GM18508 (cell line): ENCODE results near the gene ZNF540.
"Not testable (repeated sequence)": the region's sequence is repeated elsewhere in the genome, so short reads cannot be mapped to it uniquely, and the experiment has no call there.

Experiments
- ATAC-seq: cut with Tn5 transposase; IDR thresholded peaks from one replicate; pipeline ENCODE4 v1.9.1; 2021; ENCODE audit warnings: moderate number of reproducible peaks; ENCODE audit not compliant: insufficient read depth, unreplicated experiment

Gene ZNF540

DNA sequence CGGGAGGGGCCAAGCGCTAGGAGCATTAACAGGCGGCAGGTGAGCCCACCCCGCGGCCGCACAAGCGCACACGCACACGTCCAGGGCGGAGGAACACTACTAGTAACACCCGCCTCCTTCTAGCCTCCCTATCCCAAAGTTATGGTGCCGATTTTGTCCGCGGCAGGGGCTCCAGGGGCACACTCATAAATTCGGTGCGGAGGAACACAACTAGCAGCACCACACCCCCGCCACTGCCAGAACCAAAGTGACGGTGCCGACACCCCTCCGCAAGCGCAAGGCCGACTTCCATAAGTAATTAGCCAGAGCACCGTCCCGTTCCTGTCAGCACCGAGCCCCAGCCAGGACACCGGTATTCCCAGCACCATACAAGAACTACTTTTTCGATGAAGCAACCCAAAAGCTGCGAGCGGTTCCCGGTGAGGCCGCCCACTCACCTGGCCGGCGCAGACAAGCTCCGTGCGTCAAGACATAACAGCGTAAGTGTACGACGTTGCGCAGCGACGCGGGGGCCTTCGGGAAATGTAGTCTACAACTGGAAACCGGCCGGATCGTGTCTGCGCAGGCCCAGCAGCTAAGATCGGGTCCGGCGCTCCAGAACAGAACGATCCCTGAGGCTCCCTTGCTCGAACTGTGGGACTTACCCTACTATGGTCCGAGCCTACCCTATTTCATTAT, at the start of gene ZNF540, which contains the start of gene ZNF571:
Gene ZNF540 (plus strand): TSS at position 573 of the 678 bp plus-strand sequence. CDS start 3,572 bp downstream, outside the sequence.
Gene ZNF571 (minus strand): TSS at position 489 of the 678 bp plus-strand sequence. CDS start 8,116 bp downstream, outside the sequence.
- peak; percentile 95 for ATAC-seq

DNA sequence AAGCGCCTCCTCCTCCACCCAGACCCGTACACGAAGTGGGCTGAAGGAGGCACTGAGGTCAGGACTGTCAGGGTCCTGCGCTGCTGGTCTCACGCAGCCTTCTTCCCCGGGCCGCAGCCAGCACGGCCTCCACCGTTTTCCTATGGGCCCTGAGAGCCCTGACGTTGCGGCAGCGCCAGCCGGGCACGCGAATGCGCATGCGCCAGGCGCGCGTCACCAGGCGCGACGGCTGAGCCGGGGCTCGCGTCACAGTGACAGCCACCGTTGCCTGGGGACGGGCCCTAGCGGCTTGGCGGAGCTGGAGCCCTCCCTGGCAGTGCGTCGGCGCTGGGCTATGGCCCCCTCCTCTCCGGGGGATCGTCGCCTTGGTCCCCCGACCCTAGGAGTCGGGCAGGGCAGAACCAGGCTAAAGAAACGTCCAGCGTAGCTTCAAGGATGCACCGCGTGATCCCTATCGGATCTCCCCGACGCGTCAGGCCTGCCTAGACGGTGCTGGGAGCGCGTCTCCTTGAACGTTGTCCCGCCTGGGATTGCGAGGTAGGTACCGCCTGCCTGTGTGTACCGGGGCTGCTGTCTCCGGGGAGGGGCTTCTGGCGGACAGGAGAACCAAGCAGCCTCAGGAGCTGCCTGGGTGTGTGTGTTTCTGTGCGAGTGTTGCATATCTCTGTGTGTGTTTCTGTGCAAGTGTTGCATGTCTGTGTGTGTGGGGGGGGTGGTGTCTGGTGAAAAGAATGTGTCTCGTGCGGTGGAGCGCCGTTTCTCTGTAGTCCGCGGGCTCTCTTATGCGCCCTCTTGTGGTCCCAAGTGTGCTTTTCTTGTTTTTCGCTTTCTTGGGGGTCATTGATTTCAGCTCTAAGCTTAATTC, 43.3 kb upstream of the ZNF540 start:
- no peak for ATAC-seq

DNA sequence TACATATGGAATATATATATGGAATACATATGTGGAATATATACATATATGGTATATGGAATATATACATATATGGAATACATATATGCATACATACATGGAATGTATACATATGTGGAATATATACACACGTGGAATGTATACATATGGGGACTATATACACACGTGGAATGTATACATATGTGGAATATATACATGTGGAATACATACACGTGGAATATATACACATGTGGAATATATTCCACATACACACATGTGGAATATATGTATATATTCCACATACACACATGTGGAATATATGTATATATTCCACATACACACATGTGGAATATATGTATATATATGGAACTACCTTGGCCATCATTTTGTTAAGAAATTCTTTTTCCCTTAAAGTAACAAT, 31.2 kb upstream of the ZNF540 start:
- no peak for ATAC-seq

DNA sequence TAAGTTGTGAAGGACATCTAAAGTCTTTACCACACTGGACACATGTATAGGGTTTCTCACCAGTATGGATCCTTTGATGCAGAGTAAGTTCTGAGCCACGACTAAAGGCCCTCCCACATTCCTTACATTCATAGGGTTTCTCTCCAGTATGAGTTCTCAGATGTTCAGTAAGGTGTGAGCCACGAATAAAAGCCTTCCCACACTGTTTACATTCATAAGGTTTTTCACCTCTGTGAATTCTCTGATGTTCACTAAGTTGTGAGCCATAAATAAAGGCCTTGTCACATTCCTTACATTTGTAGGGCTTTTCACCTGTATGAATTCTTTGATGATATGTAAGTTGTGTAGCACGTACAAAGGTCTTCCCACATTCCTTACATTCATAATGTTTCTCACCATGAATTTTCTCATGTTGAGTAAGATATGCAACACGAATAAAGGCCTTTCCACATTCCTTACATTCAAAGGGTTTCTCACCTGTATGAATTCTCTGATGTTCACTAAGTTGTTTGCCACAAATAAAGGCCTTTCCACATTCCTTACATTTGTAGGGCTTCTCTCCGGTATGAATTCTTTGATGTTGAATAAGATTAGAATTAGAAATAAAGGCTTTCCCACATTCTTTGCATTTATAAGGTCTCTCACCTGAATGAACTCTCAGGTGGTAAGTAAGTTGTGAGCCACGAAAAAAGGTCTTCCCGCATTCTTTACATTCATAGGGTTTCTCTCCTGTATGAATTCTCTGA, 29.9 kb upstream of the ZNF540 start:
- no peak for ATAC-seq

DNA sequence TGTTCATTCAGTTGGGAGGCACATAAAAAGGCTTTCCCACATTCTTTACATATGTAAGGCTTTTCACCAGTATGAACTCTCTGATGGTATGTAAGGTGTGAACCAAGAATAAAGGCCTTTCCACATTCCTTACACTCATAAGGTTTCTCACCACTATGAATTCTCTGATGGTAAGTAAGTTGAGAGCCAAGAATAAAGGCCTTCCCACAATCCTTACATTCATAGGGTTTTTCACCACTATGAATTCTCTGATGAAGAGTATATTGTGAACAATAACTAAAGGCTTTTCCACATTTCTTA, 29.4 kb upstream of the ZNF540 start:
- ATAC-seq = no peak

DNA sequence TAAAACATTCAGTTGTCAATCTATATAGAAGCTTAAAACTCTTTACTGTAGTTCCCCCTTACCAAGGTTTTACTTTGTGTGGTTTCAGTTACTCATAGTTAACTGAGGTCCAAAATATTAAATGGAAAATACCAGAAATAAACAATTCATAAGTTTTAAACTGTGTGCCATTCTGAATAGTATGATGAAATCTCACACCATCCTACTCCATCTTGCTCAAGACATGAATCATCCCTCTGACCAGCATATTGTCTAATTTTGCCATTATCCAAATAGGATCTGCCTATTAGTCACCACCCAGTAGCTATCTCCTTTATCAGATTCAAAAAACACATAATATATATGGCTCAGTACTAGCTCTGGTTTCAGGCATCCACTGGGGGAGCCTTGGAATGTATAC, 22.5 kb upstream of the ZNF540 start:
- no peak for ATAC-seq

DNA sequence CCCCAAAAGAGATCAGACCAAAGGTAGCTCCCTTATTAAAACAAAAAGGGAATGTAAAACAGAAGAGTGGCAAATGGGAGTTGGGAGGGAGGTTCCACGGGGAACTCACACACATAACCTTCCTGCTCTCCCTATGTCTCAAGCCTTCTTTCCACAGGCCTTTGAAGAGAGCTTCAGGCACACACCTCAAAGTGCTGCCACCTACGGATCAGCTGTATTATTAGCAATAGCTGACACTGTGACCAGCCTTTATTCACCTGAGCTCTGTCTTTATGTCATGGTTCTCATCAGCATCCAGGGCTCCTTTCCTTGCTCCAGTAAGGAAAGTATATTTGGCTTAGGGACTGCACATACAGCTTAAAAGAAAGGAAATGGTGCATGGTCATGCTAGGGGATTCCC, 11.3 kb upstream of the ZNF540 start:
- ATAC-seq = no peak

DNA sequence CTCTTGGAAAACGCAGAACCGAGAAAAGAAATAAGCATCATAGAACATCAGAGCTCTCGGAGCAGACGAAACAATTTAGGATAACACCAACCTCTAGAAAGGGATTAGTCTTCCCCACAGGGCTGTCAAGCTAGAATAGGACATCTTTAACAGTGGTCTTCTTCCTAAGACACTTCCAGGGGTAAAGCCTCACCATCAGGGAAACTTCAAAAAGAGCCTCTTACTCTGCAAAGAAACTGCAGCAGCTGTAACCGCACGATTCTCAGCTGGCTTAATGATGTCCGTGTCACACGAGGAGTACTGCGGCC, 726 bp upstream of the ZNF540 start:
- no peak for ATAC-seq

DNA sequence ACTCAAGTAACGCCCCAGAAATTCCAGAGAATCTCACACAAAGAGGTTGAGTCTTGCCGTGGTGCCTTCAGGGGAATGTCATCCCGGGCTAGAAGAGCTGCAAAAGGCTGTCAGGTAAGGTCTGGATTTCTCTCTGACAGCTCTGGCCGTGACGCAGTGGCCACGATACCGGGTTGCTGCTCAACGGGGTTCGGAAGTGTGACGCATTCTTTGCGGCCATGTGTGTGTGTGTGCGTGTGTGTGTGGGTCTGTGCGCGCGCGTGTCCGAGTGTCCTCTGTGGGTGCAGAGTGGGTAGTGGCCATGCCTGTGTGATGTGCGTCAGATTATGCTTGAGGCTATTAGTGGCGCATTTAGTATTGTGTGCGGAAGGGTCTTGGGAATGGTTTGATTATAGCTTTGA, 306 bp downstream of the ZNF540 start:
- peak; percentile 14 for ATAC-seq

DNA sequence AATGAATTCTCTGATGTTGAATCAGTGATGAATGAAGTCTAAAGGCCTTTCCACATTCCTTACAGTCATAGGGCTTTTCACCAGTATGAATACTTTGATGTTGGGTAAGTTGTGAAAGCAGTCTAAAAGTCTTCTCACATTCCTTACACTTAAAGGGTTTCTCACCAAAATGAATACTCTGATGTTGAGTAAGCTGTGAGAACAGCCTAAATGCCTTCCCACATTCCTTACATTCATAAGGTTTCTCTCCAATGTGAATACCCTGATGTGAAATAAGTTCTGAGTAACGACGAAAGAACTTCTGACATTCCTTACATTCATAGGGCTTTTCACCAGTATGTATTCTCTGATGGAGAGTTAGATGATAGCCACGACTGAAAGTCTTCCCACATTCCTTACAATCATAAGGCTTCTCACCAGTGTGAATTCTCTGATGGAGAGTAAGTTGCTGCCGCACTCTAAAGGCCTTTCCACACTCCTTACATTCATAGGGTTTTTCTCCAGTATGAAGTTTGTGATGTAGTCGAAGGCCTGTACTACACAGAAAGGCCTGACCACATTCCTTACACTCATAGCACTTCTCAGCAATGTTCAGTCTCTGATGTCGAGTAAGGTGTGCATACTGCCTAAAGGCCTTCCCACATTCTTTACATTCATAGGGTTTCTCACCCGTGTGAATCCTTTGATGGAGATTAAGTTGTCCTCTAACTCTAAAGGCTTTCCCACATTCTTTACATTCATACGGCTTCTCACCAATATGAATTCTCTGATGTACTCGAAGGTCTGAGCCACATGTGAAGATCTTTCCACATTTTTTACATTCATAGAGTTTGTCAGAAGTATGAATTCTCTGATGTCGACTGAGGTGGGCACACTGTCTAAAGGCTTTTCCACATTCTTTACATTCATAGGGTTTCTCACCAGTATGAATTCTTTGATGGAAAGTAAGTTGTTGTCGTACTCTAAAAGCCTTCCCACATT, 40.7 kb downstream of the ZNF540 start:
- no peak for ATAC-seq

DNA sequence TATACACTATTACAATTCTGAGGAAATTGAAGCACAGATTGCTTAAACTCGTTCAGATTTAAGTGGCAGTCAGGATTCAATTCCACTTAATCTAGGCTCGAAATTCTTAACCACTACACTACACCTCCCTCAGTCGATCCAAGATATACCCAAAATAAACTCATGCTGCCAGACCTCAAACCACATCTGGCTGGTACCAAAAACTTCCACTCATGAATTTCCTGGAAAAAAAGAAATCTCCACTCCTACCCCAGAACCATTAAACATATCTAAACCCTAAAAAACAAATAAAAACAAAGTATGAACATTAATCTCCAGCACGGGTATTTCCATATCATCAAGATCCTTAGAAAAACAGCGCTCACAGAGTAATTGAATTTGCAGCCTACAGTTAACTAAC, 59.4 kb downstream of the ZNF540 start:
- ATAC-seq = no peak

DNA sequence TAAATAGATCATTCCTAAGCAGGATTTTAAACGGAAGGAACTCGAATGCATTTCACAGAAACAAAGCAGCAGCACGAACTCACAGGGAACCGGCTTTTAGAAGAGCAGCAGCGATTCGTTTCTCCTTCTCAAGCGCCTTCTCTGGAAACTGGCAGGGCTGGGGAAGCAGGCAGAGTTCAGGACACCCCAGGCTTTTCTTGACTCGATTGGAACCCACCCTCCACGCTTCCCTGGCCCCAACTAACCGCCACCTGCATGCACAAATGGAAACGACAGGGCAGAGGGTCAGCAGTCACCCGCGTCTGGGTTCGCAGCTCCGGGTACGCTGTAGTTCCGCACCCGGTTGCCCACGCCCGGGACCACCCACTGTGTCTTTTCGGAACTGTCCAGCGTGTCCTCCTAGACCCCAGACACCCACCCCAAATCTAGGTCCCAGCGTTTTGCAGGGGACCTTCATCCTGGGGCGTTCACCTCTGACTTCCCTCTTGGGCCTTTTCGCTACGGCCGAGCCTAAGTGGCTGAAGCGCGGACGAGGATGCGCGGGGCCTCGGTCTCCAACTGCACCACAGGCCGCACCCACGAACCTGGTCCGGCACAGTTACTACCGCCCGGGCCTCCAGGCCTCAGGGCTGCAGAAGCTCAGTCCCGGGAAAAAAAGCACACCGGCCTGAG, 60.1 kb downstream of the ZNF540 start:
- ATAC-seq = no peak

DNA sequence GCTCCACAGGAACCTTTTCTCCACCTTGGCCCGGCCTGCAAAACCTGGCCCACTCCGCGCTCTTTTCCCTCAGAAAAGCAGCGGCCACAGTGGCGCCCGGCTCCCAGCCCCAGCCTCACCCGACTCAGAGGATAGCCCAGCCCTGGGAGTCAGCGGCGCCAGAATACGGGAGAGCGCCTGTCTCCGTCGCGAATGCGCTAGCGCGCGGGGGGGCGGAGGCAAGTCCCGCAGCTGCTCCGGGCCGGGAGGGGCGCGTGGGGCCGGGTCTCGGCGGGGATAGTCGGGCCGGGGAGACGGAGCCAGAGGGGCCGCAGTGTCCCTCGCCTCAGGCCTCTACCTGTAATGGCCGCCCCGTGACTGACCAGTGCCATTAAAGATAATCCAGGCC, 60.6 kb downstream of the ZNF540 start, which contains the start of gene ZFP30:
Gene ZFP30 (minus strand): TSS at position 165 of the 388 bp plus-strand sequence. CDS start 7,643 bp downstream, outside the sequence.
- ATAC-seq = no peak

DNA sequence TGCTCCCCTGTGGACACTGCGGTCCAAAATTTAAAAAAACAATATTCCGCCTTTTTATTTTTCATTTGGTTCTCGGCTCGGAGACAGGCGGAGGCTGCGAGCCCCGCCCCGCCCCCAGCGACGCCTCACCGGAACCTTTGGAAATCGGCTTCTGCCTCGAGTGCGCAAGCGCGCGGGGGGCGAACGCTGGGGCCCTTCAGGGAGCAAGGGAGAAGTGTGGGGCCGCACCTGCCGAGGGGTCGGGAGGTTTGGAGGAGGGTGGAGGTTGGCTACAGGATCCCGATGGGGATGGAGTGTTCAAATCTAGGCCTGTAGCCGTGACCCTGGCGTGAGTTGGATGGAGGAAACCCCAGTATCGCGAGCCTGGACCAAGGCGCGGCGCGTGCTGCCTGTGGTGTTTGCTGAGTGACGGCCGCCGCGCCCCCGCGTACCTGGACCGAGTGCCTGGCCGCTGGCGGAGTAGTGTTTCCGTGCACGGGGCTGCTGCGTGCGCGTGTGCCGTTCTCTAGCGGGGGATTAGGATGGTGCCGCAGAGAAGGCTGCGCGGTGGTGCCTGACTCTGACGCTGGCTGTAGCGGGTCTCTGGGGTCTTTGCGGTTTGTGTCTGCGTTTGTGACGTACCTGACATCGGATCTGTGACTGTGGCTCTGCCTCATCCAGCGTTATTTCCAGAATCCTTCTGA, 61.2 kb downstream of the ZNF540 start:
- ATAC-seq = no peak

DNA sequence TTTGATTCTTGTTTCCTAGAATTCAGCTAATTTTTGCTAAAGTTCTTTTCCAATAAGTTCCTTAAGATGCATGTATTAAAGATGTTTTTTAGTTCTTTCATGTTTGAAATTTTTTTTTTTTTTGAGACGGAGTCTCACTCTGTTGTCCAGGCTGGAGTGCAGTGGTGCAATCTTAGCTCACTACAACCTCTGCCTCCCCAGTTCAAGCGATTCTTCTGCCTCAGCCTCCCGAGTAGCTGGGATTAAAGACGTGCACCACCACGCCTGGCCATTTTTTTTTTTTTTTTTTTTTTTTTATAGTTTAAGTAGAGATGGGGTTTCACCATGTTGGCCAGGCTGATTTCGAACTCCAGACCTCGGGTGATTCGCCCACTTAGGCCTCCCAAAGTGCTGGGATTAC, 62.5 kb downstream of the ZNF540 start:
- not testable (repeated sequence) for ATAC-seq
